ENCODE measurements around the gene KRT38.
"Not testable (repeated sequence)": the region's sequence is repeated elsewhere in the genome, so short reads cannot be mapped to it uniquely, and the experiment has no call there.

The KRT38 gene

GRCh38 chr17:41457676-41458075, 16.9 kb upstream of the KRT38 start:
- DNase-seq, result no peak

- no peak for DNase-seq
Measured at GRCh38 chr17:41456204-41456603, 15.4 kb upstream of the KRT38 start.

GRCh38 chr17:41455236-41455635, 14.5 kb upstream of the KRT38 start:
- DNase-seq, result no peak

- DNase-seq, result no peak
Measured at GRCh38 chr17:41453066-41453465, 12.3 kb upstream of the KRT38 start.

GRCh38 chr17:41452281-41452680, 11.5 kb upstream of the KRT38 start:
- no peak for DNase-seq

GRCh38 chr17:41451154-41451728, 10.5 kb upstream of the KRT38 start:
- no peak for DNase-seq

GRCh38 chr17:41449008-41449407, 8.2 kb upstream of the KRT38 start:
- DNase-seq, result no peak

- DNase-seq, result no peak
Measured at GRCh38 chr17:41448506-41448905, 7.7 kb upstream of the KRT38 start.

- no peak for DNase-seq
Measured at GRCh38 chr17:41446806-41447205, 6.0 kb upstream of the KRT38 start.

GRCh38 chr17:41444640-41445039, 3.9 kb upstream of the KRT38 start:
- DNase-seq, result no peak

- DNase-seq, result no peak
Measured at GRCh38 chr17:41444186-41444585, 3.4 kb upstream of the KRT38 start.

- DNase-seq, result no peak
Measured at GRCh38 chr17:41442739-41443138, 2.0 kb upstream of the KRT38 start.

- no peak for DNase-seq
Measured at GRCh38 chr17:41439375-41439774, 1.4 kb downstream of the KRT38 start.

- no peak for DNase-seq
Measured at GRCh38 chr17:41437769-41438168, 3.0 kb downstream of the KRT38 start.

GRCh38 chr17:41437254-41437653, 3.5 kb downstream of the KRT38 start:
- no peak for DNase-seq

GRCh38 chr17:41434415-41434814, 6.4 kb downstream of the KRT38 start:
- DNase-seq, result no peak

GRCh38 chr17:41434005-41434404, 6.8 kb downstream of the KRT38 start:
- DNase-seq, result no peak

- no peak for DNase-seq
Measured at GRCh38 chr17:41433586-41433985, 7.2 kb downstream of the KRT38 start.

- not testable (repeated sequence) for DNase-seq
Measured at GRCh38 chr17:41430376-41430775, 10.4 kb downstream of the KRT38 start.

GRCh38 chr17:41429667-41430066, 11.1 kb downstream of the KRT38 start:
- no peak for DNase-seq

GRCh38 chr17:41428591-41429291, 12.0 kb downstream of the KRT38 start:
- DNase-seq, result no peak

- DNase-seq, result no peak
Measured at GRCh38 chr17:41424111-41424635, 16.6 kb downstream of the KRT38 start, which contains the start of gene KRT37. Gene KRT37 (minus strand): TSS chr17:41424585. CDS start chr17:41424523, 62 bp downstream.

GRCh38 chr17:41422586-41422985, 18.2 kb downstream of the KRT38 start:
- DNase-seq, result not testable (repeated sequence)

GRCh38 chr17:41421617-41422016, 19.2 kb downstream of the KRT38 start:
- DNase-seq, result no peak

GRCh38 chr17:41421116-41421515, 19.7 kb downstream of the KRT38 start:
- no peak for DNase-seq
